ENCODE data around the gene JADE2. TPM values are rescaled to one million over a fixed set of nuclear protein-coding genes. Genes with fewer than 3 reads are reported as not detected.

The JADE2 gene
- total RNA-seq, 1 donor from 2014 or later: 30.3 TPM

DNA sequence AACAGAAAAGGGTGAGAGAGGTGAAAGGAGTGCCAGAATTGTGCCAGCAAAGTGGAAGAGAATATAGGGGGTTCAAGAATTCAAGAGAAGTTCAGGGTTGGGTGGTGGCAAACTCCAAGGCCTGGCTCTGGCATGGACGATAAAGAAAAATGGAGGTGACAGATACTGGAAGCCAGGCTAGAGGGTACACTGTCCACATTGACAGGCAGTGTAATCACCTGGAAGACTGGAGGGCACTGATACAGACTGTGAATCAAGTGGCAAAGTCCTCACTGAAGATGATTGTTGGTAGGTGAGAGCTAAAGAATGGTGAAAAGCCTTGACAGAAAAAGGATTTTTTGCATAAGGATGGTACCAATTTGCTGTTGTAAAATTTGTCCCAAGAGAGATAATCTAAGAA lies 100.1 kb downstream of the JADE2 start:
- FAIRE-seq: no peak

DNA sequence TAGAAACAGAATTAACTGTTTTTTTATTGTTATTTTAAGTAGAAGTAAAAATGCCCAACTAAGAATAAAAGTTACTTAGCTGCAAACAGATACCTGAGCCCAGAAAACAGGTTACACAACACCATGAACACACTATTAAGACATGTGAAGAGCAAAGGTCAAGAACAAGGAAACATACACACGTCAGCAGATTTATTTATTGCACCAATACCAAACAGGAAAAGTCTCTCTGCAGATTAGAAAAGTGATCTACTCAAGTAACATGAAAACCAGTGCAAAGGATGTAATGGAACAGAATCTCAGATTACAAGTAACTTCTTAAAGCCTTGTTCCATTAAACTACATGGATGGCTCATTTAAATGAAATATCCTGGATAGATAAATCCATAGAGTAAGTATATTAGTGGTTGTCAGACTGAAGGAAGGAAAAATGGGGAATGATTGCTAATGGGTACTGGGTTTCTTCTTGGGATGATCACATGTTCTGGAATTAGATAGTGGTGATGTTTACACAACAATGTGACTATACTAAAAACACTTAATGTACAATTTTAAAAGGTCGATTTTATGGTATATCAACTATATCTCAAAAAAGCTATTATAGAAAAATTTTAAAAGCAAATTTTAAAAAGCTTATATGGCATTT lies 101.0 kb downstream of the JADE2 start:
- no peak for FAIRE-seq
- no peaks in the 10 kb centered on the region for H3K9me3 ChIP-seq (ENCODE audit: insufficient read depth, low read depth, low read length)
- H3K9ac ChIP-seq (ENCODE audit: low read length): no peak overlapping the region
- peaks cover 42% of the 10 kb centered on the region for H3K79me2 ChIP-seq (ENCODE audit: insufficient read depth, low read length)
- Mint-ChIP-seq H3K36me3 (ENCODE audit: low read depth, unreplicated experiment) (peaks cover 2% of the 10 kb centered on the region), H3K4me1 (ENCODE audit: low read depth, unreplicated experiment) (no peaks in the 10 kb centered on the region), H3K9me3 (ENCODE audit: unreplicated experiment) (no peaks in the 10 kb centered on the region), H3K4me3 (ENCODE audit: unreplicated experiment) (no peak overlapping the region), H3K27me3 (ENCODE audit: low read depth, unreplicated experiment) (no peaks in the 10 kb centered on the region), H3K27ac (ENCODE audit: unreplicated experiment) (no peak overlapping the region)
- no peak overlapping the region for H3K27ac ChIP-seq (ENCODE audit: low read depth, low read length)
- DNase-seq (ENCODE audit: low read depth): no peak
- H3K4me1 ChIP-seq (ENCODE audit: insufficient read depth, low read length): no peaks in the 10 kb centered on the region
- H3K4me3 ChIP-seq (ENCODE audit: insufficient read depth, low read depth, low read length): no peak overlapping the region
- peaks cover 12% of the 10 kb centered on the region for H4K20me1 ChIP-seq (ENCODE audit: insufficient read depth, low read length)
- no peak overlapping the region for H2AFZ ChIP-seq (ENCODE audit: low read depth, low read length)
- H3K27me3 ChIP-seq (ENCODE audit: insufficient read depth, low read length): no peaks in the 10 kb centered on the region
- TF ChIP-seq EZH2 (IDR thresholded peaks at IDR 0.05; ENCODE audit: insufficient read depth, low read length): no peak
- TF ChIP-seq, protein P1, sequence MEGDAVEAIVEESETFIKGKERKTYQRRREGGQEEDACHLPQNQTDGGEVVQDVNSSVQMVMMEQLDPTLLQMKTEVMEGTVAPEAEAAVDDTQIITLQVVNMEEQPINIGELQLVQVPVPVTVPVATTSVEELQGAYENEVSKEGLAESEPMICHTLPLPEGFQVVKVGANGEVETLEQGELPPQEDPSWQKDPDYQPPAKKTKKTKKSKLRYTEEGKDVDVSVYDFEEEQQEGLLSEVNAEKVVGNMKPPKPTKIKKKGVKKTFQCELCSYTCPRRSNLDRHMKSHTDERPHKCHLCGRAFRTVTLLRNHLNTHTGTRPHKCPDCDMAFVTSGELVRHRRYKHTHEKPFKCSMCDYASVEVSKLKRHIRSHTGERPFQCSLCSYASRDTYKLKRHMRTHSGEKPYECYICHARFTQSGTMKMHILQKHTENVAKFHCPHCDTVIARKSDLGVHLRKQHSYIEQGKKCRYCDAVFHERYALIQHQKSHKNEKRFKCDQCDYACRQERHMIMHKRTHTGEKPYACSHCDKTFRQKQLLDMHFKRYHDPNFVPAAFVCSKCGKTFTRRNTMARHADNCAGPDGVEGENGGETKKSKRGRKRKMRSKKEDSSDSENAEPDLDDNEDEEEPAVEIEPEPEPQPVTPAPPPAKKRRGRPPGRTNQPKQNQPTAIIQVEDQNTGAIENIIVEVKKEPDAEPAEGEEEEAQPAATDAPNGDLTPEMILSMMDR (IDR thresholded peaks at IDR 0.05; ENCODE audit: insufficient read depth, low read depth, low read length): no peak
- H3K36me3 ChIP-seq (ENCODE audit: insufficient read depth, low read length): peaks cover 8% of the 10 kb centered on the region
- H3K4me2 ChIP-seq (ENCODE audit: low read length): no peak overlapping the region

More for the DNA sequence above, 100.1 kb downstream of the JADE2 start:
- no peaks in the 10 kb centered on the region for H3K9me3 ChIP-seq (ENCODE audit: insufficient read depth, low read depth, low read length)
- H3K9ac ChIP-seq (ENCODE audit: low read length): no peak overlapping the region
- H3K4me3 ChIP-seq (ENCODE audit: insufficient read depth, low read depth, low read length): no peak overlapping the region
- TF ChIP-seq, protein P1 (IDR thresholded peaks at IDR 0.05; ENCODE audit: insufficient read depth, low read depth, low read length): no peak
- no peak for TF ChIP-seq EZH2 (IDR thresholded peaks at IDR 0.05; ENCODE audit: insufficient read depth, low read length)
- no peak overlapping the region for H3K27ac ChIP-seq (ENCODE audit: low read depth, low read length)
- Mint-ChIP-seq H3K4me1 (ENCODE audit: low read depth, unreplicated experiment) (no peaks in the 10 kb centered on the region), H3K9me3 (ENCODE audit: unreplicated experiment) (no peaks in the 10 kb centered on the region), H3K27ac (ENCODE audit: unreplicated experiment) (no peak overlapping the region), H3K4me3 (ENCODE audit: unreplicated experiment) (no peak overlapping the region), H3K27me3 (ENCODE audit: low read depth, unreplicated experiment) (no peaks in the 10 kb centered on the region), H3K36me3 (ENCODE audit: low read depth, unreplicated experiment) (peaks cover 3% of the 10 kb centered on the region)
- no peaks in the 10 kb centered on the region for H3K4me1 ChIP-seq (ENCODE audit: insufficient read depth, low read length)
- peaks cover 12% of the 10 kb centered on the region for H4K20me1 ChIP-seq (ENCODE audit: insufficient read depth, low read length)
- H3K36me3 ChIP-seq (ENCODE audit: insufficient read depth, low read length): peaks cover 10% of the 10 kb centered on the region
- H3K27me3 ChIP-seq (ENCODE audit: insufficient read depth, low read length): no peaks in the 10 kb centered on the region
- H3K79me2 ChIP-seq (ENCODE audit: insufficient read depth, low read length): peaks cover 33% of the 10 kb centered on the region
- DNase-seq (ENCODE audit: low read depth): no peak
- no peak overlapping the region for H2AFZ ChIP-seq (ENCODE audit: low read depth, low read length)
- no peak overlapping the region for H3K4me2 ChIP-seq (ENCODE audit: low read length)

Other genes with a start within 250 kb of the JADE2 start
- gene CDKL3, start 158.5 kb upstream of the JADE2 start, total RNA-seq: 4.0 and 5.7 TPM in 2 replicates
- 97.1 and 97.8 TPM in 2 replicates for gene UBE2B, start 154.1 kb upstream of the JADE2 start, total RNA-seq
- gene CDKN2AIPNL, start 113.8 kb upstream of the JADE2 start, total RNA-seq: 22.1 and 22.8 TPM in 2 replicates
- 63.8 and 64.3 TPM in 2 replicates for gene SAR1B, start 107.2 kb downstream of the JADE2 start, total RNA-seq
- gene SEC24A, start 123.1 kb downstream of the JADE2 start, total RNA-seq: 51.9 and 56.1 TPM in 2 replicates
- 25.7 and 27.7 TPM in 2 replicates for gene CAMLG, start 212.9 kb downstream of the JADE2 start, total RNA-seq
- 43.6 and 46.2 TPM in 2 replicates for gene DDX46, start 233.1 kb downstream of the JADE2 start, total RNA-seq